Upper lobe of left lung (tissue), 4 donors: ENCODE data around the gene SIDT1.

Source experiments
- EP300 ChIP-seq, 4 donors: sonication (generic); formaldehyde crosslinking; IDR thresholded peaks; one replicate each; pipeline ENCODE4 v1.5.1; 2017; ENCODE audit warnings: antibody characterized with exemption in 4 of 4, control low read depth in 2 of 4
- POLR2AphosphoS5 ChIP-seq, 2 donors: sonication (generic); formaldehyde crosslinking; IDR thresholded peaks; one replicate each; pipeline ENCODE4 v1.5.1; 2017; ENCODE audit warnings: antibody characterized with exemption in 2 of 2
- TF ChIP-seq, protein P1 (sequence below), 6 experiments: fragments of 450-650 bp in 4 of 6; fragments of 200-600 bp in 2 of 6; sonication (generic) in 2 of 6; IDR thresholded peaks; one replicate each; pipeline ENCODE4 v1.5.1; 2016 to 2019; ENCODE audit warnings: antibody characterized with exemption in 6 of 6

- TF ChIP-seq, protein P1, sequence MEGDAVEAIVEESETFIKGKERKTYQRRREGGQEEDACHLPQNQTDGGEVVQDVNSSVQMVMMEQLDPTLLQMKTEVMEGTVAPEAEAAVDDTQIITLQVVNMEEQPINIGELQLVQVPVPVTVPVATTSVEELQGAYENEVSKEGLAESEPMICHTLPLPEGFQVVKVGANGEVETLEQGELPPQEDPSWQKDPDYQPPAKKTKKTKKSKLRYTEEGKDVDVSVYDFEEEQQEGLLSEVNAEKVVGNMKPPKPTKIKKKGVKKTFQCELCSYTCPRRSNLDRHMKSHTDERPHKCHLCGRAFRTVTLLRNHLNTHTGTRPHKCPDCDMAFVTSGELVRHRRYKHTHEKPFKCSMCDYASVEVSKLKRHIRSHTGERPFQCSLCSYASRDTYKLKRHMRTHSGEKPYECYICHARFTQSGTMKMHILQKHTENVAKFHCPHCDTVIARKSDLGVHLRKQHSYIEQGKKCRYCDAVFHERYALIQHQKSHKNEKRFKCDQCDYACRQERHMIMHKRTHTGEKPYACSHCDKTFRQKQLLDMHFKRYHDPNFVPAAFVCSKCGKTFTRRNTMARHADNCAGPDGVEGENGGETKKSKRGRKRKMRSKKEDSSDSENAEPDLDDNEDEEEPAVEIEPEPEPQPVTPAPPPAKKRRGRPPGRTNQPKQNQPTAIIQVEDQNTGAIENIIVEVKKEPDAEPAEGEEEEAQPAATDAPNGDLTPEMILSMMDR (IDR thresholded peaks at IDR 0.05) = no peak
- TF ChIP-seq POLR2AphosphoS5 (IDR thresholded peaks at IDR 0.05) = no peak
- no peak for TF ChIP-seq EP300 (IDR thresholded peaks at IDR 0.05)
These were observed 65.4 kb downstream of the SIDT1 start for GRCh38 chr3:113597596-113598354.
